Measurements from ENCODE around the gene ANKS1A.

ANKS1A gene

GRCh38 chr6:34909320-34909883 lies 20.3 kb downstream of the ANKS1A start:
- TF ChIP-seq CTCF (IDR thresholded peaks at IDR 0.05), result no peak
- Mint-ChIP-seq H3K4me3 (no peak overlapping the region), H3K4me1 (peaks cover 21% of the 10 kb centered on the region), H3K27me3 (ENCODE audit: low read depth, poor library complexity) (peaks cover 5% of the 10 kb centered on the region), H3K27ac (peak overlapping the region; percentile 10), H3K36me3 (ENCODE audit: low read depth) (peaks cover 9% of the 10 kb centered on the region), H3K9me3 (no peaks in the 10 kb centered on the region)
- DNase-seq, result no peak

- H3K27ac Mint-ChIP-seq, result no peak overlapping the region
- no peaks in the 10 kb centered on the region for H3K9me3 Mint-ChIP-seq
- no peak for DNase-seq
- peaks cover 29% of the 10 kb centered on the region for H3K4me1 Mint-ChIP-seq
- no peak overlapping the region for H3K4me3 Mint-ChIP-seq
- H3K36me3 Mint-ChIP-seq (ENCODE audit: low read depth), result no peaks in the 10 kb centered on the region
- TF ChIP-seq CTCF (IDR thresholded peaks at IDR 0.05), result no peak
- H3K27me3 Mint-ChIP-seq (ENCODE audit: low read depth, poor library complexity), result peaks cover 5% of the 10 kb centered on the region
These were observed 22.8 kb downstream of the ANKS1A start for GRCh38 chr6:34911822-34912221.

- Mint-ChIP-seq H3K4me1 (peaks cover 36% of the 10 kb centered on the region), H3K9me3 (no peaks in the 10 kb centered on the region), H3K36me3 (ENCODE audit: low read depth) (peaks cover 2% of the 10 kb centered on the region), H3K27ac (no peak overlapping the region), H3K4me3 (no peak overlapping the region), H3K27me3 (ENCODE audit: low read depth, poor library complexity) (peaks cover 3% of the 10 kb centered on the region)
- no peak for TF ChIP-seq CTCF (IDR thresholded peaks at IDR 0.05)
- no peak for DNase-seq
These were observed 23.8 kb downstream of the ANKS1A start for GRCh38 chr6:34912715-34913464.

GRCh38 chr6:34914358-34914757 lies 25.3 kb downstream of the ANKS1A start:
- TF ChIP-seq CTCF (IDR thresholded peaks at IDR 0.05), result no peak
- no peaks in the 10 kb centered on the region for H3K27me3 Mint-ChIP-seq (ENCODE audit: low read depth, poor library complexity)
- H3K9me3 Mint-ChIP-seq, result no peaks in the 10 kb centered on the region
- DNase-seq, result no peak
- peaks cover 36% of the 10 kb centered on the region for H3K4me1 Mint-ChIP-seq
- no peak overlapping the region for H3K27ac Mint-ChIP-seq
- peaks cover 5% of the 10 kb centered on the region for H3K36me3 Mint-ChIP-seq (ENCODE audit: low read depth)
- no peak overlapping the region for H3K4me3 Mint-ChIP-seq

- TF ChIP-seq CTCF (IDR thresholded peaks at IDR 0.05), result no peak
- Mint-ChIP-seq H3K36me3 (ENCODE audit: low read depth) (peaks cover 5% of the 10 kb centered on the region), H3K9me3 (no peaks in the 10 kb centered on the region), H3K4me3 (no peak overlapping the region), H3K27me3 (ENCODE audit: low read depth, poor library complexity) (no peaks in the 10 kb centered on the region), H3K4me1 (peaks cover 21% of the 10 kb centered on the region), H3K27ac (no peak overlapping the region)
- DNase-seq, result no peak
These were observed 27.4 kb downstream of the ANKS1A start for GRCh38 chr6:34916348-34916967.
